Suprapubic skin (tissue), 4 donors: ENCODE measurements around the gene CLEC16A. TPM values are rescaled to one million over a fixed set of nuclear protein-coding genes. Genes with fewer than 3 reads are reported as not detected.

Source experiments
- DNase-seq, 2 donors: peaks; one replicate each; pipeline ENCODE4 v3.0.0-alpha.2; 2019; ENCODE audit warnings: low spot score in 2 of 2
- H3K27ac ChIP-seq: fragments of 200-600 bp; sonication (generic); one replicate; pipeline ENCODE4 v1.5.1; 2019
- H3K27me3 ChIP-seq: fragments of 200-600 bp; sonication (generic); one replicate; pipeline ENCODE4 v1.5.1; 2019
- H3K36me3 ChIP-seq: fragments of 200-600 bp; sonication (generic); one replicate; pipeline ENCODE4 v1.5.1; 2019
- H3K4me1 ChIP-seq: fragments of 200-600 bp; sonication (generic); one replicate; pipeline ENCODE4 v1.5.1; 2019
- H3K4me3 ChIP-seq: fragments of 200-600 bp; sonication (generic); one replicate; pipeline ENCODE4 v1.5.1; 2019; ENCODE audit warnings: mild to moderate bottlenecking
- H3K9me3 ChIP-seq: fragments of 200-600 bp; sonication (generic); one replicate; pipeline ENCODE4 v1.5.1; 2019
- EP300 ChIP-seq: sonication (generic); formaldehyde crosslinking; IDR thresholded peaks from one replicate; pipeline ENCODE4 v1.6.1; 2017; ENCODE audit warnings: antibody characterized with exemption
- POLR2A ChIP-seq, 2 donors: fragments of 450-650 bp; IDR thresholded peaks; one replicate each; pipeline ENCODE4 v1.6.1; 2017; ENCODE audit warnings: antibody characterized with exemption in 2 of 2, mild to moderate bottlenecking in 2 of 2, moderate library complexity in 2 of 2
- POLR2AphosphoS5 ChIP-seq, 3 donors: sonication (generic); formaldehyde crosslinking; IDR thresholded peaks; one replicate each; pipeline ENCODE4 v1.6.1; 2017; ENCODE audit warnings: antibody characterized with exemption in 3 of 3
- WGBS: methylation state at CpG from one replicate; pipeline ENCODE4 v1.1.5; 2018; 5-methylcytosine and 5-hydroxymethylcytosine counted together
- total RNA-seq, 4 donors: library from RNA; depleted of rRNA; stranded (reverse); fragments of >200 nt; gene quantifications; one replicate each; pipeline ENCODE4 v1.1.0, GENCODE V29; 2016
- TF ChIP-seq, protein P1 (sequence below), 2 donors: fragments of 200-600 bp in 1 of 2; fragments of 450-650 bp in 1 of 2; sonication (generic) in 1 of 2; IDR thresholded peaks; one replicate each; pipeline ENCODE4 v1.5.1; 2016 to 2019; ENCODE audit warnings: antibody characterized with exemption in 2 of 2, mild to moderate bottlenecking in 1 of 2, moderate library complexity in 1 of 2

The CLEC16A gene
- total RNA-seq, 4 donors from 2014 or later = 37.2 to 62.3 (median 39.0) TPM

DNA sequence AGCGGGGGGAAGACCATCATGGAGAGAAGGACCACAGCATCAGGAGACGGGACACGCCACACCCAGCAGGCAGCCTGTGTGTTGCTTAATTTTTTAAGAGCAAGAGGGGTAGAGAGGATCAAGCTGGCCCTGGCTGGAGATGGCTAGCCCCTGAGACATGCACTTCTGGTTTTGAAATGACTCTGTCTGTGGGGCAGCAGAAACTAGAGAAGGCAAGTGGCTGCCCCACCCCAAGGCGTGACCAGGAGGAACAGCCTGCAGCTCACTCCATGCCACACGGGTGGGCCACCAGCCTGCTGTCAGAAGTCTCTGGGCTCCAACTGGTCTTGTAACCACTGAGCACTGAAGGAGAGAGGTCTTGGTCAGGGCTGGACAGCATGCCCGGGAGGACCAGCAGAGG is 236.1 kb downstream of the CLEC16A start:
- H3K4me1 ChIP-seq = peaks cover 25% of the 10 kb centered on the region
- TF ChIP-seq POLR2AphosphoS5 (IDR thresholded peaks at IDR 0.05) (no peak), EP300 (no peak), POLR2A (IDR thresholded peaks at IDR 0.05) (no peak)
- TF ChIP-seq, protein P1, sequence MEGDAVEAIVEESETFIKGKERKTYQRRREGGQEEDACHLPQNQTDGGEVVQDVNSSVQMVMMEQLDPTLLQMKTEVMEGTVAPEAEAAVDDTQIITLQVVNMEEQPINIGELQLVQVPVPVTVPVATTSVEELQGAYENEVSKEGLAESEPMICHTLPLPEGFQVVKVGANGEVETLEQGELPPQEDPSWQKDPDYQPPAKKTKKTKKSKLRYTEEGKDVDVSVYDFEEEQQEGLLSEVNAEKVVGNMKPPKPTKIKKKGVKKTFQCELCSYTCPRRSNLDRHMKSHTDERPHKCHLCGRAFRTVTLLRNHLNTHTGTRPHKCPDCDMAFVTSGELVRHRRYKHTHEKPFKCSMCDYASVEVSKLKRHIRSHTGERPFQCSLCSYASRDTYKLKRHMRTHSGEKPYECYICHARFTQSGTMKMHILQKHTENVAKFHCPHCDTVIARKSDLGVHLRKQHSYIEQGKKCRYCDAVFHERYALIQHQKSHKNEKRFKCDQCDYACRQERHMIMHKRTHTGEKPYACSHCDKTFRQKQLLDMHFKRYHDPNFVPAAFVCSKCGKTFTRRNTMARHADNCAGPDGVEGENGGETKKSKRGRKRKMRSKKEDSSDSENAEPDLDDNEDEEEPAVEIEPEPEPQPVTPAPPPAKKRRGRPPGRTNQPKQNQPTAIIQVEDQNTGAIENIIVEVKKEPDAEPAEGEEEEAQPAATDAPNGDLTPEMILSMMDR (IDR thresholded peaks at IDR 0.05) = no peak

DNA sequence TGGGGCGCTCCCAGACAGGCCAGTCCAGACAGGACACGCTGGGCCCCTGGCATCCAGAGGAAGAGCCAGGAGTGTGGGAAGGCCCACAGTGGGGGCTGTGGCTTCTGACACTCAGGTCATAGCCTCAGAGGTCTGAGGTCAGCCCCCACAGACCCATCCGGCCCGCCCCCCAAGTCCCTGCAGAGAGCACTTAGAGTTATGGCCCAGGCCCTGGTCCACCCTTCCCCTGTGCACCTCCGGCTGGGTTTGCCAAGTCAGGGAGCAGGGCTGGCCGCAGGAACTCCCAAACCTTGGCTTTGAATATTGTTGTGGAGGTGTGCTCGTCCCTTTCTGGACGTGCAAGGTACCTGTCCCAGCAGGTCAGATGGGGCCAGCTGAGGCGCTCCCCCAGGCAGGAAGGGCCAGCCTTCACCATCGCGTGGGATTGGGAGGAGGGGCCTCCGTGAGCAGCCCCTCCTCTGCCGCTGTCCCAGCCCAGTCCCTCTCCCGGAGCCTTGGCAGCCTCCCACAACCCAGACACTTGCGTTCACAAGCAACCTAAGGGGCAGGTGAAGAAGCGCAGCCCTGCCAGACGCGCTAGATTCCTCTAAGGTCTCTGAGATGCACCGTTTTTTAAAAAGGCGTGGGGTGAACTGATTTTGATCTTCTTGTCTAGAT is 237.0 kb downstream of the CLEC16A start:
- H3K36me3 ChIP-seq = peaks cover 27% of the 10 kb centered on the region
- WGBS = 53% methylated on average over 9 of the region's 20 CpGs
- DNase-seq = no peak

More for the DNA sequence above, 236.1 kb downstream of the CLEC16A start:
- Histone ChIP-seq H3K27ac (no peak overlapping the region), H3K36me3 (peaks cover 27% of the 10 kb centered on the region), H3K9me3 (no peaks in the 10 kb centered on the region), H3K4me3 (no peak overlapping the region), H3K27me3 (no peaks in the 10 kb centered on the region)
- WGBS = 84% methylated on average over 6 of the region's 6 CpGs
- DNase-seq = no peak

DNA sequence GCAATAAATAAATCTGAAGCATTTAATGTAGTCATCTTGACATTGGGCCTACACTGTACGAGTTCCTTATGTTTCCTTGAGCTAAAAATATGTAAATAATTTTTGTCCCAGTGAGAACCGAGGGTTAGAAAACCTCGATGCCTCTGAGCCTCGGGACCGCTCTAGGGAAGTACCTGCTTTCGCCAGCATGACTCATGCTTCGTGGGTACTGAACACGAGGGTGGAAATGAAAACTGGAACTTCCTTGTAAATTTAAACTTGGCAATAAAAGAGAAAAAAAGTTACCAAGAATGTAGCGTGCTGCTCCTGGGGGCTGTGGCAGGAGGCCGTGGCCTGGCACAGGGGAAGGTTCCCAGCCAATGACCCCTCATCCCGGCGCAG is 237.5 kb downstream of the CLEC16A start:
- WGBS = 29% methylated on average over 12 of the region's 12 CpGs
- H3K4me3 ChIP-seq = no peak overlapping the region
- no peak for DNase-seq
- TF ChIP-seq EP300 (no peak), POLR2AphosphoS5 (IDR thresholded peaks at IDR 0.05) (no peak), POLR2A (IDR thresholded peaks at IDR 0.05) (no peak)
- TF ChIP-seq, protein P1 (IDR thresholded peaks at IDR 0.05) = no peak
- H3K9me3 ChIP-seq = no peaks in the 10 kb centered on the region
- H3K27ac ChIP-seq = no peak overlapping the region
- H3K36me3 ChIP-seq = peaks cover 27% of the 10 kb centered on the region
- no peaks in the 10 kb centered on the region for H3K27me3 ChIP-seq
- peaks cover 25% of the 10 kb centered on the region for H3K4me1 ChIP-seq

More for the DNA sequence above, 237.0 kb downstream of the CLEC16A start:
- no peak overlapping the region for H3K27ac ChIP-seq
- H3K27me3 ChIP-seq = no peaks in the 10 kb centered on the region
- peaks cover 25% of the 10 kb centered on the region for H3K4me1 ChIP-seq
- TF ChIP-seq POLR2A (IDR thresholded peaks at IDR 0.05) (no peak), POLR2AphosphoS5 (IDR thresholded peaks at IDR 0.05) (no peak), EP300 (no peak)
- TF ChIP-seq, protein P1 (IDR thresholded peaks at IDR 0.05) = no peak
- H3K4me3 ChIP-seq = no peak overlapping the region
- no peaks in the 10 kb centered on the region for H3K9me3 ChIP-seq

DNA sequence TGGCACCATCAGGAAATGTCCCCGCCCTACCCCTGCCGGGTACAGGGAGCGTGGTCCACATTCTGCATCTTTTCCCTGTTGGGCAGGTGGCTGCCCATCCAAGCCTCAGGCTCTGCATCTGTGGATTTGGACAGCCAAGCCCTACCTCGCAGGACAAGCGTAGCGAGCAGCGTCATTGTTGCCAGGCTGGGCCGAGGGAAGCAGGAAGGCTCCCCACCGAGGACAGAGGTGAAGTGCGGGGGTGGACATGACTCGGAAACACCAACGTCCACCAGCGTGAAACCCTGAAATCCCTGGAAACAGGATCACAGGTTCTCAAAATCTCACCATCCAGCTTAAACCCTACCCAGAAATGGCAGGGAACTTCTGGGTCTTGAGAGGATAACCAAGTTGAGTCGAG is 238.0 kb downstream of the CLEC16A start:
- peaks cover 25% of the 10 kb centered on the region for H3K4me1 ChIP-seq
- DNase-seq = no peak
- H3K27ac ChIP-seq = no peak overlapping the region
- no peak for TF ChIP-seq POLR2A (IDR thresholded peaks at IDR 0.05)
- TF ChIP-seq, protein P1 (IDR thresholded peaks at IDR 0.05) = no peak
- TF ChIP-seq POLR2AphosphoS5 (IDR thresholded peaks at IDR 0.05) = no peak
- TF ChIP-seq EP300 = no peak
- no peaks in the 10 kb centered on the region for H3K9me3 ChIP-seq
- H3K36me3 ChIP-seq = peaks cover 27% of the 10 kb centered on the region
- no peak overlapping the region for H3K4me3 ChIP-seq
- WGBS = 74% methylated on average over 14 of the region's 14 CpGs
- no peaks in the 10 kb centered on the region for H3K27me3 ChIP-seq

DNA sequence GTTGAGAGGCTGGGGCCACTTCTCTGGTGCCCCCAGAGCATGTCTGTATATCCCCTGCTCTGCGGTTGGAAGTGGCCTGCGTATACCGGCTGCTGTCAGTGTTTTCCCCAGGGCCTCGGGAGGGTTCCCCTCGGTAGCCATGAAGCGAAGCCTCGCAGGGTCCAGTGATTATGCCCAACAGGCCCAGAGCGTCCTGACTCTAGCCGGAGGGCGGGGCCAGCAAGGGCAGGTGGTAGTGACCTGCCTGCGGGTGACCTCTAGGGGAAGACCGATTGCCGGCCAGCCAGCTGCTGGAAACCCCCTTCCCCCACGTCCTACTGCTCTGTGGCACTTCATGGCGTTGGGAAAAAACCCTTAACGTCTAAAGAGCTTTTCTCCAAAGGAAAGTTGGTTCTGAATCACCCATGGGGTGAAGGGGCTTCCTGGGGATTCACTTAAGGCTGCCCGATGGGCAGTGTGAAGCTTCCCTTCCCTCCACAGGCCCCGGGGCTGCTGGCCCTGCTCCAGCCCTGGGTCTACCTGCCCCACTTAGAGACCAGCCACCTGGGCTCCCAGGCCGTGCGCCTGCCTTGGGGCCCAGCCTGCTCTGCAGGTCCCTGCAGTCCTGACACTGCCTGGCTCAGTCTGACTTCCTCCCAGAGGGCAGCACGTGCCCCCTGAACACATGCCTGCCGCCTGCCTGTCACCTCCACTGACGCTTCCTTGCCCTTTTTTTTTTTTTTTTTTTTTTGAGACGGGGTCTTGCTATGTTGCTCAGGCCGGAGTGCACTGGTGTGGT is 238.9 kb downstream of the CLEC16A start:
- TF ChIP-seq POLR2A (IDR thresholded peaks at IDR 0.05) (no peak), POLR2AphosphoS5 (IDR thresholded peaks at IDR 0.05) (no peak), EP300 (no peak)
- TF ChIP-seq, protein P1 (IDR thresholded peaks at IDR 0.05) = no peak
- no peak overlapping the region for H3K4me3 ChIP-seq
- no peak overlapping the region for H3K27ac ChIP-seq
- H3K36me3 ChIP-seq = peaks cover 24% of the 10 kb centered on the region
- no peak for DNase-seq
- H3K27me3 ChIP-seq = no peaks in the 10 kb centered on the region
- no peaks in the 10 kb centered on the region for H3K9me3 ChIP-seq
- 88% methylated on average over 22 of the region's 25 CpGs for WGBS
- peaks cover 25% of the 10 kb centered on the region for H3K4me1 ChIP-seq
